PC-9 (cell line): ENCODE data around the gene ERC2. TPM values are rescaled to one million over a fixed set of nuclear protein-coding genes. Genes with fewer than 3 reads are reported as not detected.

Source experiments
- BruUV-seq: library from RNA; stranded (reverse); fragments of 400-500 nt; replicated peaks from 2 replicates; lab custom pipeline; 2021; lab: Mats Ljungman, UMichigan
- CTCF ChIA-PET: fragments of 300-600 bp; sonication (Branson Sonifier 250); formaldehyde crosslinking; loops from one replicate; lab custom pipeline; 2022; ENCODE audit warnings: antibody characterized with exemption; lab: Charles Lee
- POLR2A ChIA-PET: fragments of 300-600 bp; sonication (Branson Sonifier 250); formaldehyde crosslinking; loops from one replicate; lab custom pipeline; 2022; ENCODE audit warnings: antibody characterized with exemption; ENCODE audit not compliant: unreplicated experiment; lab: Charles Lee
- DNase-seq, 2 experiments: peaks; one replicate each; pipeline versions ENCODE4 v3.0.0 to v3.0.0-alpha.2; 2015 to 2022; ENCODE audit warnings: mixed read lengths in 1 of 2
- H2AFZ ChIP-seq: fragments of 200-600 bp; sonication (generic); 2 replicates; pipeline ENCODE4 v1.8.1; 2017; ENCODE audit warnings: antibody characterized with exemption
- H3F3A ChIP-seq: fragments of 200-600 bp; sonication (generic); 2 replicates; pipeline ENCODE4 v1.8.1; 2017; ENCODE audit warnings: antibody characterized with exemption, mild to moderate bottlenecking, low read depth; ENCODE audit not compliant: insufficient read depth
- H3K27ac ChIP-seq: fragments of 200-600 bp; sonication (generic); 2 replicates; pipeline ENCODE4 v1.6.1; 2016; ENCODE audit warnings: mixed run types
- H3K27me3 ChIP-seq: fragments of 200-600 bp; sonication (generic); 2 replicates; pipeline ENCODE4 v1.6.1; 2016; ENCODE audit warnings: low read depth, mixed run types; ENCODE audit not compliant: insufficient read depth
- H3K36me3 ChIP-seq: fragments of 200-600 bp; sonication (generic); 2 replicates; pipeline ENCODE4 v1.6.1; 2016; ENCODE audit warnings: low read depth, mixed run types
- H3K4me1 ChIP-seq: fragments of 200-600 bp; sonication (generic); replicated peaks from 2 replicates; pipeline ENCODE4 v1.6.1; 2016; ENCODE audit warnings: mixed run types; ENCODE audit not compliant: insufficient read depth
- H3K4me2 ChIP-seq: fragments of 200-600 bp; sonication (generic); 2 replicates; pipeline ENCODE4 v1.6.1; 2017; ENCODE audit warnings: mixed run types
- H3K4me3 ChIP-seq: fragments of 200-600 bp; sonication (generic); 2 replicates; pipeline ENCODE4 v1.6.1; 2016; ENCODE audit warnings: mixed run types
- H3K79me2 ChIP-seq: fragments of 200-600 bp; sonication (generic); 2 replicates; pipeline ENCODE4 v1.6.1; 2017; ENCODE audit warnings: low read depth, mixed run types
- H3K9me2 ChIP-seq: fragments of 200-600 bp; sonication (generic); 2 replicates; pipeline ENCODE4 v1.8.1; 2017; ENCODE audit warnings: mild to moderate bottlenecking; ENCODE audit not compliant: insufficient read depth
- H3K9me3 ChIP-seq: fragments of 200-600 bp; sonication (generic); 2 replicates; pipeline ENCODE4 v1.8.1; 2016; ENCODE audit warnings: low read depth; ENCODE audit not compliant: insufficient read depth
- H4K20me1 ChIP-seq: fragments of 200-600 bp; sonication (generic); 2 replicates; pipeline ENCODE4 v1.8.1; 2017; ENCODE audit not compliant: insufficient read depth
- CTCF ChIP-seq: fragments of 200-600 bp; sonication (generic); conservative IDR thresholded peaks from 2 replicates; pipeline ENCODE4 v1.6.1; 2017; ENCODE audit warnings: mixed run types, antibody characterized with exemption, mild to moderate bottlenecking, moderate library complexity
- EZH2 ChIP-seq: fragments of 200-600 bp; sonication (generic); IDR thresholded peaks from 2 replicates; pipeline ENCODE4 v1.8.0; 2017; ENCODE audit warnings: antibody characterized with exemption, low read depth
- intact Hi-C: fragments of 100-400 bp; cut with micrococcal nuclease; formaldehyde crosslinking; loops from one replicate; pipeline ENCODE4 v1.10.0; 2022; ENCODE audit not compliant: unreplicated experiment
- total RNA-seq: library from RNA; stranded (reverse); gene quantifications from 2 replicates; pipeline ENCODE4 v1.2.3, GENCODE V29; 2021

ERC2 gene
- total RNA-seq, 1 experiment from 2014 or later = 1.4 TPM

- H3K4me1 ChIP-seq = no peaks in the 10 kb centered on the region
- H3K79me2 ChIP-seq = no peaks in the 10 kb centered on the region
- H3K4me3 ChIP-seq = no peak overlapping the region
- H3K27ac ChIP-seq = no peak overlapping the region
- intact Hi-C loops = no loop called here
- DNase-seq = no peak
- peak overlapping the region; percentile 19; the same call in 1 of the 2 replicates for H3K4me2 ChIP-seq
- ChIA-PET POLR2A (no interaction called here), CTCF (no interaction called here)
- H3K9me3 ChIP-seq = no peaks in the 10 kb centered on the region
- no peaks in the 10 kb centered on the region for H3K27me3 ChIP-seq
- H2AFZ ChIP-seq = no peak overlapping the region
- no TSS peak for BruUV-seq
- no peaks in the 10 kb centered on the region for H3K9me2 ChIP-seq
- no peaks in the 10 kb centered on the region for H3K36me3 ChIP-seq
- H3F3A ChIP-seq = no peaks in the 10 kb centered on the region
- no peaks in the 10 kb centered on the region for H4K20me1 ChIP-seq
- TF ChIP-seq EZH2 (no peak), CTCF (no peak)
Observed at GRCh38 chr3:56087451-56088053, 380.7 kb downstream of the ERC2 start.

GRCh38 chr3:56086355-56086754 is 381.9 kb downstream of the ERC2 start:
- ChIA-PET POLR2A (no interaction called here), CTCF (no interaction called here)
- no TSS peak for BruUV-seq
- no peaks in the 10 kb centered on the region for H3K9me2 ChIP-seq
- no peaks in the 10 kb centered on the region for H3K79me2 ChIP-seq
- no peaks in the 10 kb centered on the region for H4K20me1 ChIP-seq
- no peaks in the 10 kb centered on the region for H3F3A ChIP-seq
- no peak overlapping the region for H3K27ac ChIP-seq
- H3K4me2 ChIP-seq = no peak overlapping the region
- no peak for DNase-seq
- TF ChIP-seq CTCF (no peak), EZH2 (no peak)
- no peak overlapping the region for H2AFZ ChIP-seq
- no peak overlapping the region for H3K4me3 ChIP-seq
- H3K36me3 ChIP-seq = no peaks in the 10 kb centered on the region
- intact Hi-C loops = no loop called here
- no peaks in the 10 kb centered on the region for H3K27me3 ChIP-seq
- no peaks in the 10 kb centered on the region for H3K4me1 ChIP-seq
- H3K9me3 ChIP-seq = no peaks in the 10 kb centered on the region

GRCh38 chr3:56081246-56081645 is 387.0 kb downstream of the ERC2 start:
- Histone ChIP-seq H4K20me1 (no peaks in the 10 kb centered on the region), H3K27me3 (no peaks in the 10 kb centered on the region), H3F3A (no peaks in the 10 kb centered on the region), H3K9me3 (no peaks in the 10 kb centered on the region), H3K27ac (no peak overlapping the region), H2AFZ (no peak overlapping the region), H3K36me3 (no peaks in the 10 kb centered on the region), H3K9me2 (no peaks in the 10 kb centered on the region), H3K4me3 (no peak overlapping the region), H3K4me2 (no peak overlapping the region), H3K4me1 (no peaks in the 10 kb centered on the region), H3K79me2 (no peaks in the 10 kb centered on the region)
- no TSS peak for BruUV-seq
- POLR2A ChIA-PET = no interaction called here
- intact Hi-C loops = no loop called here
- CTCF ChIA-PET = no interaction called here
- no peak for DNase-seq
- TF ChIP-seq EZH2 (no peak), CTCF (no peak)
